Progenitor cell of endocrine pancreas (in vitro differentiated cells): Measurements from ENCODE around the gene RSPH1. TPM values are rescaled to one million over a fixed set of nuclear protein-coding genes. Genes with fewer than 3 reads are reported as not detected.

Source experiments
- DNase-seq: peaks from one replicate; pipeline ENCODE4 v3.0.0; 2021; ENCODE audit warnings: low spot score; ENCODE audit not compliant: unreplicated experiment
- H3K27ac Mint-ChIP-seq: 2 replicates; pipeline ENCODE4 v1.8.0; 2021; ENCODE audit warnings: mild to moderate bottlenecking, moderate library complexity, mixed read lengths
- H3K27me3 Mint-ChIP-seq: 2 replicates; pipeline ENCODE4 v1.8.0; 2021; ENCODE audit warnings: mixed read lengths
- H3K36me3 Mint-ChIP-seq: 2 replicates; pipeline ENCODE4 v1.8.0; 2022; ENCODE audit warnings: mixed read lengths; ENCODE audit not compliant: insufficient read depth
- H3K4me1 Mint-ChIP-seq: 2 replicates; pipeline ENCODE4 v1.8.0; 2021; ENCODE audit warnings: low read depth, mixed read lengths
- H3K4me3 Mint-ChIP-seq: 2 replicates; pipeline ENCODE4 v1.8.0; 2021; ENCODE audit warnings: low read depth, mild to moderate bottlenecking, moderate library complexity, mixed read lengths
- H3K9me3 Mint-ChIP-seq: 2 replicates; pipeline ENCODE4 v1.8.0; 2021; ENCODE audit warnings: low read depth, mixed read lengths
- CTCF ChIP-seq: fragments of 200-600 bp; sonication (generic); IDR thresholded peaks from one replicate; pipeline ENCODE4 v1.5.0; 2021; ENCODE audit warnings: antibody characterized with exemption, mild to moderate bottlenecking; ENCODE audit not compliant: unreplicated experiment
- total RNA-seq: library from RNA; stranded (reverse); gene quantifications from 2 replicates; pipeline ENCODE4 v1.2.1, GENCODE V29; 2021

Gene RSPH1
- total RNA-seq, 1 donor from 2014 or later = 7.1 TPM

- no peaks in the 10 kb centered on the region for H3K36me3 Mint-ChIP-seq
- H3K9me3 Mint-ChIP-seq = no peaks in the 10 kb centered on the region
- H3K27ac Mint-ChIP-seq = no peak overlapping the region
- DNase-seq = no peak
- H3K4me1 Mint-ChIP-seq = peaks cover 25% of the 10 kb centered on the region
- no peak overlapping the region for H3K4me3 Mint-ChIP-seq
- no peaks in the 10 kb centered on the region for H3K27me3 Mint-ChIP-seq
- TF ChIP-seq CTCF = no peak
These were observed 44.1 kb downstream of the RSPH1 start for GRCh38 chr21:42451941-42452340.

DNA sequence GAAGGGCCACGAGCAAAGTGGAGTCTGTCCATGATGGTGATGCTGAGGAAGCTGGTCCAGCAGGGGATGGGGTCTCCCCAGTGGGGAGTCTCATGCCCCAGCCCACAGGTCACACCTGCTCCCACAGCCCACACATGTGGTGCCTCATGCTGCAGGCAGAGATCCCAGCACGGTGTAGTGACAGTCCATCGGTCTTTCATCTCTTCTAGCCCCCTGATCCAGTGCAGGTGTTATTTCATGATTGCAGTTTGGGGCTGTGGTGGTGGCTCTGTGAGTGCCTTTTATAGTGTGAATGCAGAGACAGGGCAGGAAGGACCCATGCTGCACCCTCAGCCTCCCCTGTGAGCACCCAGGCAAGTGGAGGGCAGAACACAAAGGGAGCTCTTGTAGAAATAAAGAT is 47.3 kb downstream of the RSPH1 start:
- H3K4me1 Mint-ChIP-seq = peaks cover 7% of the 10 kb centered on the region
- DNase-seq = no peak
- no peaks in the 10 kb centered on the region for H3K36me3 Mint-ChIP-seq
- no peaks in the 10 kb centered on the region for H3K9me3 Mint-ChIP-seq
- H3K4me3 Mint-ChIP-seq = no peak overlapping the region
- no peak overlapping the region for H3K27ac Mint-ChIP-seq
- no peaks in the 10 kb centered on the region for H3K27me3 Mint-ChIP-seq
- no peak for TF ChIP-seq CTCF

GRCh38 chr21:42447732-42448131 is 48.3 kb downstream of the RSPH1 start:
- H3K27me3 Mint-ChIP-seq = peaks cover 1% of the 10 kb centered on the region
- no peak for DNase-seq
- TF ChIP-seq CTCF = no peak

DNA sequence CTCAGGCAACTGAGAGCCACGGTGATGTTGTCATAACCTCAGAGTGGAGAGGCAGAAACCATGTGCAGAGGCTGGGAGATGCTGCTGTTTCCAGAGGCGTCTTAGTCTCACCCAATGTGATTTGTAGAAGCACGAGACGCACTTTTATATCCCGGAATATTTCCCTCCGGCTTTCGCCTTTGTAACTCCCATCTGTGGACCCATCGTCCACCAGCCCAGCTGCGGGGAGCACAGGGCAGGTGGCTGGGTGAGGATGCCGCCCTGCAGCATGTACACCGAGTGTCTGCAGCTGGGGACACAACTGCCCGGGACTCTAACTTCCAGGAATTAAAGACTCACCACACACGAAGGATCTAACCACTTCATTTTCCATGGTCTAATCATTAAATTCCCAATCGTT is 48.8 kb downstream of the RSPH1 start:
- no peak overlapping the region for H3K27ac Mint-ChIP-seq
- H3K27me3 Mint-ChIP-seq = peaks cover 7% of the 10 kb centered on the region
- no peak overlapping the region for H3K4me3 Mint-ChIP-seq
- DNase-seq = no peak
- H3K9me3 Mint-ChIP-seq = no peaks in the 10 kb centered on the region
- no peaks in the 10 kb centered on the region for H3K36me3 Mint-ChIP-seq
- H3K4me1 Mint-ChIP-seq = peaks cover 3% of the 10 kb centered on the region
- TF ChIP-seq CTCF = no peak

More at GRCh38 chr21:42447732-42448131, 48.3 kb downstream of the RSPH1 start:
- Mint-ChIP-seq H3K9me3 (no peaks in the 10 kb centered on the region), H3K4me3 (no peak overlapping the region), H3K27ac (no peak overlapping the region), H3K36me3 (no peaks in the 10 kb centered on the region), H3K4me1 (peaks cover 3% of the 10 kb centered on the region)

DNA sequence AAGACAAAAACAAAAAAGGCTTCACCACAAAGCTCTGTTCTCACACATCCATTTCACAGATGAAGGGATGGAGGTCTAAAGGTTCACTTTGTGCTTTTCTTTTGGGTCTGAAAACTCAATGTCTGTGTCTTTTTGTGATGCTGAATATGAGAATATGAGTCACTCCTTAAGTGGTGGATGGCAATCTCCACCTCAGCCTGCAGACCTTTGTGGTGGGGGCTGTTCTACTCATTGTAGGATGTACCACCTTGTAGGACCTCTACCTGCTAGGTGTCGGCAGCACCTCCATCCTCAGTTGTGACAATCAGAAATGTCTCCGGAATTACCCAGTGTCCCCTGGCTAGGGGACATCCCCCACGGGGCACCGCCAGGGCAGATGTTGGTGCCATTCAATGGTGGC is 49.5 kb downstream of the RSPH1 start:
- TF ChIP-seq CTCF = no peak
- Mint-ChIP-seq H3K27me3 (peaks cover 9% of the 10 kb centered on the region), H3K4me3 (no peak overlapping the region), H3K4me1 (peaks cover 3% of the 10 kb centered on the region), H3K9me3 (no peaks in the 10 kb centered on the region), H3K36me3 (no peaks in the 10 kb centered on the region), H3K27ac (no peak overlapping the region)
- DNase-seq = no peak
